NB4 (cell line): ENCODE results near the gene NSUN6.

Experiments
- CTCF ChIP-seq: IDR thresholded peaks from one replicate; pipeline ENCODE4 v1.5.1; 2012; ENCODE audit warnings: low read depth, low read length
- MAX ChIP-seq: IDR thresholded peaks from 2 replicates; pipeline ENCODE4 v1.6.1; 2011; ENCODE audit warnings: low read depth, low read length
- POLR2A ChIP-seq: IDR thresholded peaks from 2 replicates; pipeline ENCODE4 v1.6.1; 2011; ENCODE audit warnings: mild to moderate bottlenecking; ENCODE audit not compliant: insufficient read length; ENCODE audit errors: extremely low read depth

- TF ChIP-seq CTCF (no peak), POLR2A (no peak), MAX (no peak)
Measured at GRCh38 chr10:18549105-18549504, 102.3 kb downstream of the NSUN6 start.
